Measurements from ENCODE around the gene SLC51B.
"Not testable (repeated sequence)": the region's sequence is repeated elsewhere in the genome, so short reads cannot be mapped to it uniquely, and the experiment has no call there.

SLC51B gene

GRCh38 chr15:65040461-65040860, 4.7 kb upstream of the SLC51B start:
- H3K4me3 ChIP-seq (ENCODE audit: low read depth, low read length), result no peak overlapping the region

- H3K4me3 ChIP-seq (ENCODE audit: low read depth, low read length), result no peak overlapping the region
Measured at GRCh38 chr15:65041787-65042186, 3.4 kb upstream of the SLC51B start.

GRCh38 chr15:65042776-65043327, 2.3 kb upstream of the SLC51B start:
- no peak overlapping the region for H3K4me3 ChIP-seq (ENCODE audit: low read depth, low read length)

- not testable (repeated sequence) for H3K4me3 ChIP-seq (ENCODE audit: low read depth, low read length)
Measured at GRCh38 chr15:65044218-65044617, 969 bp upstream of the SLC51B start.

- H3K4me3 ChIP-seq (ENCODE audit: low read depth, low read length), result no peak overlapping the region
Measured at GRCh38 chr15:65048241-65048640, 3.1 kb downstream of the SLC51B start.

GRCh38 chr15:65049418-65049840, 4.2 kb downstream of the SLC51B start:
- no peak overlapping the region for H3K4me3 ChIP-seq (ENCODE audit: low read depth, low read length)

GRCh38 chr15:65050270-65050669, 5.1 kb downstream of the SLC51B start:
- no peak overlapping the region for H3K4me3 ChIP-seq (ENCODE audit: low read depth, low read length)

GRCh38 chr15:65051266-65051665, 6.1 kb downstream of the SLC51B start:
- H3K4me3 ChIP-seq (ENCODE audit: low read depth, low read length), result no peak overlapping the region

- H3K4me3 ChIP-seq (ENCODE audit: low read depth, low read length), result no peak overlapping the region
Measured at GRCh38 chr15:65052956-65053355, 7.8 kb downstream of the SLC51B start.

- H3K4me3 ChIP-seq (ENCODE audit: low read depth, low read length), result no peak overlapping the region
Measured at GRCh38 chr15:65054333-65055200, 9.4 kb downstream of the SLC51B start.

- H3K4me3 ChIP-seq (ENCODE audit: low read depth, low read length), result no peak overlapping the region
Measured at GRCh38 chr15:65055201-65055870, 10.1 kb downstream of the SLC51B start.

GRCh38 chr15:65056106-65056505, 10.9 kb downstream of the SLC51B start:
- H3K4me3 ChIP-seq (ENCODE audit: low read depth, low read length), result no peak overlapping the region

GRCh38 chr15:65056868-65057548, 11.8 kb downstream of the SLC51B start:
- H3K4me3 ChIP-seq (ENCODE audit: low read depth, low read length), result no peak overlapping the region

GRCh38 chr15:65057549-65057940, 12.4 kb downstream of the SLC51B start:
- H3K4me3 ChIP-seq (ENCODE audit: low read depth, low read length), result no peak overlapping the region

- H3K4me3 ChIP-seq (ENCODE audit: low read depth, low read length), result no peak overlapping the region
Measured at GRCh38 chr15:65058394-65059368, 13.5 kb downstream of the SLC51B start.

- H3K4me3 ChIP-seq (ENCODE audit: low read depth, low read length), result no peak overlapping the region
Measured at GRCh38 chr15:65059369-65059750, 14.2 kb downstream of the SLC51B start.

GRCh38 chr15:65059931-65060596, 14.9 kb downstream of the SLC51B start:
- no peak overlapping the region for H3K4me3 ChIP-seq (ENCODE audit: low read depth, low read length)

GRCh38 chr15:65060641-65061397, 15.6 kb downstream of the SLC51B start:
- H3K4me3 ChIP-seq (ENCODE audit: low read depth, low read length), result no peak overlapping the region

- no peak overlapping the region for H3K4me3 ChIP-seq (ENCODE audit: low read depth, low read length)
Measured at GRCh38 chr15:65062061-65062460, 16.9 kb downstream of the SLC51B start.
